COR-L47 (cell line): Measurements from ENCODE around the gene TGFBR1.

Experiments
- DNase-seq: peaks from one replicate; lab custom pipeline; 2025; lab: John Stamatoyannopoulos, UW

TGFBR1 gene

GRCh38 chr9:99107421-99107820 lies 2.5 kb downstream of the TGFBR1 start:
- DNase-seq: no peak

- no peak for DNase-seq
These were observed 3.2 kb downstream of the TGFBR1 start for GRCh38 chr9:99108131-99108530.

DNA sequence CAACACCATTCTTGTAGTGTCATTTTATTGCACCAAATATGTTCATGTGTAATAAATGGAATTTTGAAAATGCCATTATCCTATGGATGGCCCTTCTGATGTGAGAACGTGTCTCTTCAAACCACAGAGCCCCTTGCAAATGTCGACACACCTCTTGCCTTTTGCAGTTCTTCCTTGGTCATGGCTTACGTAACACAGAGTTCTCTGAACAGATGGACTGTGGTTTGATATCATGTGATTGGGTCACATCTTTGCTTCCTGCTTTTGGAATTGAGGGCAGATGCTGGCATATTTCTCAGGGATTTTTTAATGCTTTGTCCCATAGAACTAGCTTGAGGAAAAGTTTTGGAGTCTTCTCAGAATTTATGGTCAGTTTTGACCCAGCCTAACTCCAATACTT lies 4.6 kb downstream of the TGFBR1 start:
- DNase-seq: no peak

DNA sequence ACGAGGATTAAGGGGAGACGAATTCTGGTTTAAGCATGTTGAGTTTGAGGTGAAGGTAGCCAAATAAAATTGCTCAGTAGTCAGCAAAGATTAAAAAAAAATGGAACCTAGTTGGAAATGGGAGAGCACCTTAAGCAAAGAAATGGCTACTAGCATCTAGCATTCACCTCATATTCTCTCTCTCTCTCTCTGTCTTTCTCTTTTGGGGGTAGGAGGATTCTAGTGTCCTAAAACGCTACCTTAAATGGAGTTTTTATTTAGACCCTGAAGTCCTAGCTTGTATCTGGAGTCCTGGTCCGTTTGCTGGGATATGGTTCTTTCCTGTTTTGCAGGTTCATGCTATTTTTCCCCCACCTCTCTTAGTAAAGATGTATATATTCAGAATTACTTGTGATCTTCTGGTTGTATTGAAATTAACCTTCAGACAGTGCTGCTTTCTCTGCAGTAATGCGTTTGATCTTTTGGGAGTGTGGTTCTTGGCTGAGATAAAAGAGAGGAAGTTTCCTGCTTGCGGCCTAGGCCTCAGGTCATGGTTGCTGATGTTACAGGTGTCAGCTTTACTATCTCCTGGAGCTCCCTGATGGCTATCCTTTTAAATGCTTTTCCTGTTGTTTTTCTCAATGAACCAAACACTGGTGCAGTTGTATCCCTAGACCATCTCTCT lies 8.0 kb downstream of the TGFBR1 start:
- DNase-seq: no peak

DNA sequence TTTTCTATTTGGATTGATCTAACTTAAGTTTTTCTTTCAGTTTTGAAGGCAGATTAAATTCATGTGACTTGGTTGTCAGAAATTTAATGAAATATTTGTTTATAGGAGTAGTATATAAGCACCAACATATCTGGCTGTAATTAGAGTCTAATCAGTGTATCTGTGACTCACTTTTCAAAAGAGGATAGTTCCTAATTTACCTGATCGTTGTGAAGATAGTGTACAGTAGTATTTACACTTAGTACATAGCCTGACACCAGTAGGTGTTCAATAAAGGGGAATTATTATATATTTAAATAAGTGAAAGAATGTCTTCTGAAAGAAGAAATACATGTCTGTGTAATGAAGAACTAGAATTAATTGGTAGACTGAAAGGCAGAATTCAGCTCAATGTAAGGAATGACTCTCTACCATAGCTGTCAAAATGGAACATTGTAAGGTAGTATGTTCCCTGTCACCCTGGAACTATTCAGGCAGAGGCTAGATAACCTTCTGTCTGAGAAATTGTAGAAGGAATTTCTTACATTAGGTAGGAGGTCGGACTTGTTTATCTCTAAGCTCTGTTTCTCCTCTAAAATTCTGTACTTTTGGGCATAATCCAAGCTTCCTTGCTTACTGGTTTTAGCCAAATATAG lies 8.6 kb downstream of the TGFBR1 start:
- no peak for DNase-seq

DNA sequence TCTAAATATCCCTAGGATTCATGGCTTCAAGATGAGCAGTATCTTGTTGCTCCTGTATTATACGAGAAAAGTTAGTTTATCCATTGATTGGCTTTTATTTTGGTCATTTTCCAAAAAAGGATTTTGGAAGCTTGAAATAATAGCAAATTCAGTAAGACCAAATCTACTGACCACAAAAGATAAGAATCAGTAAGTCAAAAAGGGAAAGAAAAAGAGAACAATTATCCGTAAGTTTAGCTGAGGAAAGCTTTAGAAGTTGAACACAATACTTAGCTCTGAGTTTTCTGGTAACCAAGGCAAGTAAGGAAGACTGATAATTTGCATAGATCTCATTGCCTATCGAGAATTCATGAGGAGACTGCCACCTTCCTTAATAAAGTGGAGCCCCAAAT lies 9.1 kb downstream of the TGFBR1 start:
- DNase-seq: no peak

DNA sequence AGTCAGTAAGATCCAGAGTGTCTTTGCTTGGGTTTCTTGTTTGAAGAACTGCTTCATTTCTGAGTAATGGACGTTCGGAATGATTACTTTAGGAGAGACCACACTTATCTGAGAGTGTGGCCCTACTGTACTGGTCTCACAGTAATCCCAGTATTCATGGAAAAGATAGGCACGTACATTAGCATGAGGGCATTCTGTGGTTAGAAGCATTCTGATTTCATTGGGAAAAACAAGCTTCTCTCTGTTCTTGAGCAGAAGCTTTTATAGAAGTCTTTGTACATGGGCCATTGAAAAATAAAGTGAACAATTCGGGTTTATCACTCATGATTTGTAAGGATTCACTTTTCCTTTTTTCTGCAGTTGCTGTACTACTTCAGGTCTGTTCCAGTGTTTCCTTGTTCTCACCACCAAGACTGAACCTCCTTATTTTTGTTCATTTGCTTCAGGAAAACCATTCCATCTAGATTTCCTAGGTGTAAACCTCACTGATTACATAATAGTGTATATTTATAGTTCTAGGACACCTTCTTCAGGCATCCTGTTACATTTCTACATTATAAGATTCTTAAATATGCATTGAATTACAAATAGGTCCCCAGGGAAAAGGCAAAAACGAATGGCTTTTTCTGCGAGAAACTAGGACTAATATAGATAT lies 10.1 kb downstream of the TGFBR1 start:
- no peak for DNase-seq

GRCh38 chr9:99116003-99116411 lies 11.1 kb downstream of the TGFBR1 start:
- DNase-seq: no peak

GRCh38 chr9:99118782-99119466 lies 14.0 kb downstream of the TGFBR1 start:
- no peak for DNase-seq

- DNase-seq: no peak
These were observed 15.2 kb downstream of the TGFBR1 start for GRCh38 chr9:99119976-99120655.

GRCh38 chr9:99121604-99122003 lies 16.7 kb downstream of the TGFBR1 start:
- DNase-seq: no peak

DNA sequence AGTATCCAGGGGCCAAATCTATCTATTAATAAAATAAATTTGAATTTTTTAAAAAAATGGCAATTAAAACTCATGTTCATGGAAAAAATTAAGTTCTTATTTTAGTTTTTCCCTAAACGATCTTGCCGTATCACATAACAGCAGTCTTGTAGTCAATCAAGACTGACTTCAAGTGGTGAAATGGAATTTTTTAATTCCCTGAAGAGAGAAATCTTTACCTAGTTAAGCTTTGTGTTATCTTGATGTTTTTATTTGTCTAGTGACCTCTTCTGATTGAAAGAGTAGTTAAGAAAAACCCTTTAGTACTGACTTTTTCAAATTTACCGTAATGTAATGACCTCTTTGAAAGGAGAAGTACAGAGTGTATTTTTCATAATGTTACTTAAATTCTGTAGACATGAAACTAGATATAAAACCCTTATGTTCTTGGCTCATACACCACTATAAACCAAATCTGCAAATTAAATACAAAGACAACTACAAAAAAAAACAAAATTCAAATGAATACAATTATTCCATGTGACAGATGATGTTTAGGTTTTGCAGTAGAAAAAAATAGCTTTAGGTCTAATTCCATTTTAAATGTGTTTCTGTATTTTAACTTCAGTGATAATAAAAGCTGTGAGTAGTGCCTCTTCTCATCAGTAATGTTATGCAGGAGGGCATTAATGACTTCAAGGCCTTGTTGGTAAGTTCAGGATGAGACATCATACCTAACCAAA lies 19.8 kb downstream of the TGFBR1 start:
- no peak for DNase-seq

- DNase-seq: no peak
These were observed 20.5 kb downstream of the TGFBR1 start for GRCh38 chr9:99125446-99125845.

DNA sequence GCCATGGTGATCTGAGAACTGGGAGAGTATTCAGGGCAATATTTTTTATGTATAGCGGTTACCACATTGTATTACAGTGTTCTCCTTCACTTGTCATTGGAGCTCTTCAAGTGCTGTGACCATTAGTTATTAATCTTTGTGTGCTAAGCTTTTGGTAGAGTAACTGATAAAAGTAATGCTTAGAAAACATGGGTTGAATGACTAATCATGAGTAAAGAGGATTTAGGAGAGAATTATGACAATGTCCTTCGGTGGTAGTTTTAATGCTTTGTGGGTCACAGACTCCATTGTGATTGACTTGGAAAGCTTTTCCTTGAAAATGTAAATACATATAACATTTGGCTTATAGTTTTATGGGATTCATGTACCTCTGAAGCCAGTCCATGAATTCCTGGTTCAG lies 21.4 kb downstream of the TGFBR1 start:
- no peak for DNase-seq

DNA sequence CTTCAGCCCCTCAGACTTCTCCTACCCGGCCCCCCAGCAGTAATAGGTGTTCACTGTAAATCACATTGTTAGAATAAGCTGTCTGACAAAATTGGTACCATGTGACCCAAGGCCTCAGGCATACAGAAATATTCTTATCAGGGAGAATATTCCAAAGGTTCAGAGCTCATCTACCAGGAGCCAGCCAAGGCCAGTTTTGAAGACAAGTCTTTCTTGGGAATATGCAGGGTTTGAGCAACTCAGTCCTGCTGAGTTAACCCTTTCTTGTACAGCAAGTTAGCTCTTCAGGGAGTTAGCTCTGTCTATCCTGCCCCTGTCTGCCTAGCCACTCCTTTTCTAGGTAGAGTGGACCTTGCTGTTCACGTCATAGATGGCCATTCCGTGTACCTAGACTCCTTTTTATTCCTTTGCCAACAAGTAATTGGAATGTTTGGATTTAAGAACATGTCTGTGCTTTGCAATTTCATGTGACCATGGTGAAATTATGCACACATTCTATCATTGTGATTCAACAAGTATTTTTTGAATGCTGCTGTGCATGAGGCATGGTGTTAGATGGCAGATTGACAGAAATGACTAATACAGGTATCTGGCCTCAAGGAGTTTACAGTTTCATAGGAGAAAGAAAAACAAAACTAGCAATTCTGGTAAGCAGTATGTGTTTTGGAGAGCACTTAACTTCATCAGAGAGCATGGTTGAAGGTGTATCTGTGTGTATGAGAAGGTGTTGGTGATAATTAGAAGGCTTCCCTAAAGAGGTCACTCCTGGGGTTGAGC lies 22.6 kb downstream of the TGFBR1 start:
- DNase-seq: no peak

- no peak for DNase-seq
These were observed 23.2 kb downstream of the TGFBR1 start for GRCh38 chr9:99128133-99128406.

DNA sequence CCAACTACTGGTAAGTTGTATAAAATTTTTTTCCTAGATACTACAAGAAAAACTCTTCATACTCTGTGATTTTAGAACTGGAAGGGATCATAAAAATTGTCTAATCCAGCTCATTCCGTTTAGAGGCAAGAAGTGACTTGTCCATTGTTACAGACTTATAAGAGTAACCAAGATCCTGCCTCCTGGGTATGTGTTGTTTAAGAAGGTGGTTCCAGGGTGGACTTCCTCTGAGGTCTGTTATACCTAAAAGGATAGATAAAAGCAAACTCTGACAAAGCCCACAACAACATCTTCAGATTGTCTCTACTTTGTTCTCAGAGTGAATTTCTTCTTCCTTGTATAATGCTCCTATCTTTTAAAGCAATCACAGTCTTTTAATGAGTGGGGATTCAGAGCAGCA lies 24.2 kb downstream of the TGFBR1 start:
- DNase-seq: no peak

DNA sequence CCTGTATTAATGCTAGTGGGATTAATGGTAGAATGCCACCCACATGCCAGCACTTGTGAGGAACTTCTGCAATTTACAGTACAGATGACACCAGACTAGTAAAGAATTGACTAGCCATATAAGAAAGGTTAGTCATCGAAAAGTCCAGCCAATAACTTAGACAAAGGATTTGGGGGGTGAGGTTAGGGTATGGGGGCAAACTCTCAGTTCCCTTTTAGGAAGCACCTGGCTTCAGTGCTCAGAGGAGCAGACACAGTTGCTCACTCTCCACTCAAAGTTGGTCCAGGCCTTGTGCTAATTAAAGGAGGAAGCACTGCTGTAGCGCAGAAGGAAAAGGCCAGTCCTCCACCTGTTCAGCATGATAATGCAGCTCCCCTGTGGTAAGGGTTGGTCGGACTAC lies 25.2 kb downstream of the TGFBR1 start:
- DNase-seq: no peak

GRCh38 chr9:99133145-99133544 lies 28.2 kb downstream of the TGFBR1 start:
- DNase-seq: no peak

GRCh38 chr9:99134893-99135341 lies 30.0 kb downstream of the TGFBR1 start:
- no peak for DNase-seq

- DNase-seq: no peak
These were observed 30.5 kb downstream of the TGFBR1 start for GRCh38 chr9:99135456-99135855.
